Panc1 (cell line): Measurements from ENCODE around the gene SHROOM2. TPM values are rescaled to one million over a fixed set of nuclear protein-coding genes. Genes with fewer than 3 reads are reported as not detected.

ENCODE experiments used
- ATAC-seq: fragments of 200-7000 bp; cut with Tn5 transposase; 2 replicates; pipeline ENCODE4 v1.9.1; 2020; ENCODE audit warnings: mild to moderate bottlenecking, moderate library complexity
- BruUV-seq: library from RNA; stranded (reverse); fragments of 400-500 nt; replicated peaks from 2 replicates; lab custom pipeline; 2021; lab: Mats Ljungman, UMichigan
- CTCF ChIA-PET: fragments of 300-600 bp; sonication (Branson Sonifier 250); formaldehyde crosslinking; loops from one replicate; lab custom pipeline; 2022; ENCODE audit warnings: antibody characterized with exemption; lab: Charles Lee
- POLR2A ChIA-PET: fragments of 300-600 bp; sonication (Branson Sonifier 250); formaldehyde crosslinking; loops from one replicate; lab custom pipeline; 2022; ENCODE audit warnings: antibody characterized with exemption; lab: Charles Lee
- DNase-seq: peaks from one replicate; pipeline ENCODE4 v3.0.0-alpha.2; 2010; ENCODE audit warnings: low read depth, low spot score
- H3K27ac ChIP-seq: 2 replicates; pipeline ENCODE4 v1.5.1; 2011; ENCODE audit warnings: mild to moderate bottlenecking, low read length, inconsistent platforms
- H3K27me3 ChIP-seq: fragments of 200-500 bp; sonication (Bioruptor generic); 2 replicates; pipeline ENCODE4 v1.6.0; 2014; ENCODE audit warnings: low read length, inconsistent platforms; ENCODE audit not compliant: control insufficient read depth, insufficient read depth
- H3K36me3 ChIP-seq: fragments of 200-500 bp; sonication (Bioruptor generic); 2 replicates; pipeline ENCODE4 v1.5.1; 2014; ENCODE audit warnings: inconsistent platforms, mild to moderate bottlenecking, low read length, moderate library complexity; ENCODE audit not compliant: control insufficient read depth, insufficient read depth
- H3K4me1 ChIP-seq: 2 replicates; pipeline ENCODE4 v1.5.1; 2011; ENCODE audit warnings: inconsistent platforms, mild to moderate bottlenecking, low read length, moderate library complexity; ENCODE audit not compliant: control insufficient read depth, insufficient read depth
- H3K4me3 ChIP-seq, 2 experiments: 2 replicates each; pipeline ENCODE4 v1.5.1; 2011 to 2012; ENCODE audit warnings: low read depth in 2 of 2, low read length in 2 of 2, mild to moderate bottlenecking in 2 of 2, inconsistent platforms in 1 of 2, moderate library complexity in 1 of 2
- H3K9me3 ChIP-seq: fragments of 200-500 bp; sonication (Bioruptor generic); 2 replicates; pipeline ENCODE4 v1.5.1; 2014; ENCODE audit warnings: low read depth, mild to moderate bottlenecking, inconsistent platforms, low read length, moderate library complexity; ENCODE audit not compliant: control insufficient read depth, insufficient read depth
- POLR2AphosphoS5 ChIP-seq: IDR thresholded peaks from 2 replicates; pipeline ENCODE4 v1.6.1; 2012; ENCODE audit warnings: mild to moderate bottlenecking, low read depth, low read length, moderate library complexity
- SIN3A ChIP-seq: IDR thresholded peaks from 2 replicates; pipeline ENCODE4 v1.6.1; 2012; ENCODE audit warnings: low read depth, mild to moderate bottlenecking, low read length, moderate library complexity, borderline replicate concordance; ENCODE audit not compliant: insufficient read depth
- TCF7L2 ChIP-seq: IDR thresholded peaks from 2 replicates; pipeline ENCODE4 v1.6.1; 2011; ENCODE audit warnings: mild to moderate bottlenecking, low read depth, low read length, inconsistent platforms
- in situ Hi-C: cut with HindIII; loops from 2 replicates; pipeline ENCODE4 v1.10.0; 2016; ENCODE audit warnings: low sequenced_read_pairs, low pct_unique_long_range_greater_than_20kb
- intact Hi-C: fragments of 100-400 bp; cut with micrococcal nuclease; formaldehyde crosslinking; loops from one replicate; pipeline ENCODE4 v1.10.0; 2022; ENCODE audit not compliant: unreplicated experiment
- total RNA-seq: library from RNA; stranded (reverse); gene quantifications from one replicate; pipeline ENCODE4 v1.2.1, GENCODE V29; 2021; ENCODE audit not compliant: unreplicated experiment
- TF ChIP-seq, protein P1 (sequence below): fragments of 450-650 bp; IDR thresholded peaks from 2 replicates; pipeline ENCODE4 v1.5.1; 2017; ENCODE audit warnings: mild to moderate bottlenecking
- TF ChIP-seq, protein P2 (sequence below), 2 experiments: IDR thresholded peaks; 2 replicates each; pipeline ENCODE4 v1.6.1; 2011 to 2012; ENCODE audit warnings: low read depth in 2 of 2, control low read depth in 1 of 2, low read length in 1 of 2, mild to moderate bottlenecking in 1 of 2, moderate library complexity in 1 of 2; ENCODE audit not compliant: insufficient read depth in 1 of 2

The SHROOM2 gene
- total RNA-seq, 1 experiment from 2014 or later = 0.72 TPM

DNA sequence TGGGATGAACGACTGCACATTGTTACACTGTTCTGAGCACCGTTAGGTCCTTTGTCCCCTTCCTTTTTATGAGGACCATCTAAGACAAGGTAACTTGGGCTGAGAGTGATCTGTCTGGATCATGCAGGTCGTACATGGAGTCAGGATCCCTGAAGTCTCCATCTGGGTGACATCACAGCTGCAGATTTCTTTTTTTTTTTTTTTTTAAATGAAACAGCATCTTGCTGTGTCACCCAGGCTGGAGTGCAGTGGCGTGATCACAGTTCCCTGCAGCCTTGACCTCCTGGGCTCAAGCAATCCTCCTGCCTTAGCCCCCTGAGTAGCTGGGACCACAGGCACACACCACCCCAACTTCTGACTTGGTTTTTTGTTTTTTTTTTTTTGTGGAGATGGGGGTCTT is 16.5 kb downstream of the SHROOM2 start:
- no peak overlapping the region for H3K27ac ChIP-seq
- ATAC-seq (no peak), DNase-seq (no peak)
- POLR2A ChIA-PET = no interaction called here
- H3K36me3 ChIP-seq = no peaks in the 10 kb centered on the region
- H3K27me3 ChIP-seq = no peaks in the 10 kb centered on the region
- no TSS peak for BruUV-seq
- no peak overlapping the region for H3K4me3 ChIP-seq
- intact Hi-C loops (no loop called here), in situ Hi-C loops (no loop called here)
- H3K9me3 ChIP-seq = no peaks in the 10 kb centered on the region
- TF ChIP-seq TCF7L2 = no peak
- TF ChIP-seq SIN3A = no peak
- TF ChIP-seq POLR2AphosphoS5 = no peak
- TF ChIP-seq, protein P1, sequence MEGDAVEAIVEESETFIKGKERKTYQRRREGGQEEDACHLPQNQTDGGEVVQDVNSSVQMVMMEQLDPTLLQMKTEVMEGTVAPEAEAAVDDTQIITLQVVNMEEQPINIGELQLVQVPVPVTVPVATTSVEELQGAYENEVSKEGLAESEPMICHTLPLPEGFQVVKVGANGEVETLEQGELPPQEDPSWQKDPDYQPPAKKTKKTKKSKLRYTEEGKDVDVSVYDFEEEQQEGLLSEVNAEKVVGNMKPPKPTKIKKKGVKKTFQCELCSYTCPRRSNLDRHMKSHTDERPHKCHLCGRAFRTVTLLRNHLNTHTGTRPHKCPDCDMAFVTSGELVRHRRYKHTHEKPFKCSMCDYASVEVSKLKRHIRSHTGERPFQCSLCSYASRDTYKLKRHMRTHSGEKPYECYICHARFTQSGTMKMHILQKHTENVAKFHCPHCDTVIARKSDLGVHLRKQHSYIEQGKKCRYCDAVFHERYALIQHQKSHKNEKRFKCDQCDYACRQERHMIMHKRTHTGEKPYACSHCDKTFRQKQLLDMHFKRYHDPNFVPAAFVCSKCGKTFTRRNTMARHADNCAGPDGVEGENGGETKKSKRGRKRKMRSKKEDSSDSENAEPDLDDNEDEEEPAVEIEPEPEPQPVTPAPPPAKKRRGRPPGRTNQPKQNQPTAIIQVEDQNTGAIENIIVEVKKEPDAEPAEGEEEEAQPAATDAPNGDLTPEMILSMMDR = no peak
- TF ChIP-seq, protein P2, sequence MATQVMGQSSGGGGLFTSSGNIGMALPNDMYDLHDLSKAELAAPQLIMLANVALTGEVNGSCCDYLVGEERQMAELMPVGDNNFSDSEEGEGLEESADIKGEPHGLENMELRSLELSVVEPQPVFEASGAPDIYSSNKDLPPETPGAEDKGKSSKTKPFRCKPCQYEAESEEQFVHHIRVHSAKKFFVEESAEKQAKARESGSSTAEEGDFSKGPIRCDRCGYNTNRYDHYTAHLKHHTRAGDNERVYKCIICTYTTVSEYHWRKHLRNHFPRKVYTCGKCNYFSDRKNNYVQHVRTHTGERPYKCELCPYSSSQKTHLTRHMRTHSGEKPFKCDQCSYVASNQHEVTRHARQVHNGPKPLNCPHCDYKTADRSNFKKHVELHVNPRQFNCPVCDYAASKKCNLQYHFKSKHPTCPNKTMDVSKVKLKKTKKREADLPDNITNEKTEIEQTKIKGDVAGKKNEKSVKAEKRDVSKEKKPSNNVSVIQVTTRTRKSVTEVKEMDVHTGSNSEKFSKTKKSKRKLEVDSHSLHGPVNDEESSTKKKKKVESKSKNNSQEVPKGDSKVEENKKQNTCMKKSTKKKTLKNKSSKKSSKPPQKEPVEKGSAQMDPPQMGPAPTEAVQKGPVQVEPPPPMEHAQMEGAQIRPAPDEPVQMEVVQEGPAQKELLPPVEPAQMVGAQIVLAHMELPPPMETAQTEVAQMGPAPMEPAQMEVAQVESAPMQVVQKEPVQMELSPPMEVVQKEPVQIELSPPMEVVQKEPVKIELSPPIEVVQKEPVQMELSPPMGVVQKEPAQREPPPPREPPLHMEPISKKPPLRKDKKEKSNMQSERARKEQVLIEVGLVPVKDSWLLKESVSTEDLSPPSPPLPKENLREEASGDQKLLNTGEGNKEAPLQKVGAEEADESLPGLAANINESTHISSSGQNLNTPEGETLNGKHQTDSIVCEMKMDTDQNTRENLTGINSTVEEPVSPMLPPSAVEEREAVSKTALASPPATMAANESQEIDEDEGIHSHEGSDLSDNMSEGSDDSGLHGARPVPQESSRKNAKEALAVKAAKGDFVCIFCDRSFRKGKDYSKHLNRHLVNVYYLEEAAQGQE (IDR thresholded peaks at IDR 0.05; ENCODE audit: insufficient read depth in 1 of 2, low read depth in 2 of 2, low read length in 1 of 2) = no peak
- H3K4me1 ChIP-seq = no peaks in the 10 kb centered on the region
- CTCF ChIA-PET = no interaction called here

DNA sequence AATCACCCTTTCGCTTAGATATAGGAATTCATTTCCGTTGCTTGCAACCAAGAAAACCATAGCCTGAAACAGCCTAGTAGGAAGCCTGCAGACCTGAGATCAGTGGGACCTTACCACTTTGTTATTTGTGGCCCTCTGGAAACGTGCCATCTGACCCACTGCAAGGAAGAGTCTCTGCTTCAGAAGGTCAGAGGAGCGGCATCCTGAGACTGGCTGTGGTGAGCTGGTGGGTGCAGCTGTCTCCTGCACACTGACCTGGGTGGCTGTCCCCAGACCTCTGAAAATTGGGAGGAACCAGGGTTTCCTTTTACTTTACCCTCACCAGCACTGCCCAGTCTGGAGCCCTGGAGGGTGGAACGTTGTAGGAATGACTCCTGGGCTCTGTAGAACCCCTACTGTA is 18.2 kb downstream of the SHROOM2 start:
- no TSS peak for BruUV-seq
- ATAC-seq (no peak), DNase-seq (no peak)
- Histone ChIP-seq H3K4me1 (no peaks in the 10 kb centered on the region), H3K9me3 (no peaks in the 10 kb centered on the region), H3K36me3 (no peaks in the 10 kb centered on the region), H3K27ac (no peak overlapping the region), H3K4me3 (no peak overlapping the region), H3K27me3 (no peaks in the 10 kb centered on the region)
- TF ChIP-seq, protein P1 = no peak
- TF ChIP-seq SIN3A = no peak
- TF ChIP-seq, protein P2 (IDR thresholded peaks at IDR 0.05; ENCODE audit: insufficient read depth in 1 of 2, low read depth in 2 of 2, low read length in 1 of 2) = no peak
- TF ChIP-seq TCF7L2 = no peak
- no peak for TF ChIP-seq POLR2AphosphoS5
- ChIA-PET CTCF (no interaction called here), POLR2A (interaction anchor here (0.7 kb wide), 1 partner anchor 706 kb away, joined by 3 read pairs; no protein-coding TSS in a partner anchor)
- intact Hi-C loops (no loop called here), in situ Hi-C loops (no loop called here)
